NT2/D1 (cell line): ENCODE measurements around the gene P2RX3.

Source experiments
- SUZ12 ChIP-seq: IDR thresholded peaks from 2 replicates; pipeline ENCODE4 v1.6.1; 2011; ENCODE audit not compliant: insufficient read length, insufficient read depth; ENCODE audit errors: extremely low read depth
- YY1 ChIP-seq: IDR thresholded peaks from 2 replicates; pipeline ENCODE4 v1.6.1; 2011; ENCODE audit not compliant: insufficient read length, insufficient read depth
- ZNF274 ChIP-seq: IDR thresholded peaks from 2 replicates; pipeline ENCODE4 v1.6.1; 2011; ENCODE audit warnings: mild to moderate bottlenecking, low read depth, low read length

DNA sequence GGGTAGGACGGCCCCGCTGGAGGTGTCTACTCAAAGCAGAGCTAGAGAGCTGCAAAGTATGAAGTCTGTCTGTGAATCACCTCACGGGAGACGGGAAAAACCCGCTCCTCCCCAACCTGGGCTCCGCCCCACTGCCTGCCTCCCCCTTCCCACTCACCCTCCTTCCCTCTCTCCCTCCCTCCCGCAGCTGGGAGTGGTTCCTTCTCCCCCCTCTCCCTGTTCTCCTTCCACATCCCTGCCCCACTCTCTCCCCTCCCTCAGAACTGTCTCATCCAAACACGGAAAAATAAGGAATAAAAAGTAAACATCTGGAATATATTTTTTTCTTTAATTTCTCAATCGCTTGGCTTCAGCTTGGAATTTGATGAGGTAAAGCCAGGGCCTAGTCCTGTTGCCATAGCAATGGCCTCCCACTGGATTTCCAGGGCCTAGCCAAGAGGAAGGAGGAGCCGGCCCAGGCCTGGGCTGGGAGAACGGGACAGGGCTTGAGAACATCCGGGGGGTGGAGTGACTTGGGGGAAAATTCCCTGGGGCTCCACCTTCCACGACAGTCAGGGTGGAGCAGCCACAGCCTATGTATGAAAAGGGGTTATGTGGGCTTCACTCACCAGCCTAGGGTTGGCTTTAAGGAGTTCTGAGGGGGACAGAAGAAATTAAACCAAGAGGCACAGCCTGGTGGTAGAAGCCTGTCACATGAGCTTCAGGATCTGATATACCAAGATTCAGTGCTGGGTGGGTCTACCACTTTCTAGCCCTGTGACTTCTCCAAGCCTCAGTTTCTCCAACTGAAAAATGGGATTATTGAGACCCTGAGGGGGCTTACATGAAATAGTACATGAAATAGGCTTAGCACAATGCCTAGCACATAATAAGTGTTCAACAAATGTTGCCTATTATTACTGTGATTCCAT, 15.6 kb upstream of the P2RX3 start:
- TF ChIP-seq ZNF274 (no peak), YY1 (no peak), SUZ12 (no peak)
